Femur (tissue), 1 donor: Measurements from ENCODE around the gene LITAF.
"Not testable (repeated sequence)": the region's sequence is repeated elsewhere in the genome, so short reads cannot be mapped to it uniquely, and the experiment has no call there.

Experiments
- DNase-seq: peaks from one replicate; pipeline ENCODE4 v3.0.0-alpha.2; 2017

The LITAF gene

DNA sequence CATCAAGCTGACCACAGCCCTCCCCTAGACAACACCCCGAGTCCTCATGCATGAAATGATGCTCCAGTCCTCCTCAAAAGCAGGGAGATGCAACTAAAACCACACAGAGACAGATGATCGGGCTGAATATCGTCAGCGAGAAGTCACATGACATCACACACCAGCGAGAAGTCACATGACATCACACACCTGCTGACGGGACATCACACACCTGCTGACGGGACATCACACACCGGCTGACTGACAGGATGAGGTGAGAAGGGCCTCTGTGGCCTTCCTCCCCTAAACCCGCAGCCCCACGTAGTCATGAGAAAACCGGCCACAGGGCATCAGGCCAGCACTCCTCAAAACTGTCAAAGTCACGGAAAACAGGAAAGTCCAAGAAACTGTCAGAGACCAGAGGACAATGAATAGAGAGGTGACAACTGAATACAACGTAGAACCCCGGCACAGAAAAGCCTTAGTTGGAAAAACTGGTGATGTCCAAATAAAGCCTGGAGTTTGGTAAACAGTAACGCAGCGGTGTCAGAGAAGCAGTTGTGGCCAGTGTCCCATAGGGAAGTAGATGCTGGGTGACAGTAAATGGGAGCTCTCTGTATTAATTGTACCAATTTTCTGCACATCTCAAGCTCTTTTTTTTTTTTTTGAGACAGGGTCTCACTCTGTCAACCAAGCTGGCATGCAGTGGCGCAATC, 14.3 kb downstream of the LITAF start:
- DNase-seq: no peak

DNA sequence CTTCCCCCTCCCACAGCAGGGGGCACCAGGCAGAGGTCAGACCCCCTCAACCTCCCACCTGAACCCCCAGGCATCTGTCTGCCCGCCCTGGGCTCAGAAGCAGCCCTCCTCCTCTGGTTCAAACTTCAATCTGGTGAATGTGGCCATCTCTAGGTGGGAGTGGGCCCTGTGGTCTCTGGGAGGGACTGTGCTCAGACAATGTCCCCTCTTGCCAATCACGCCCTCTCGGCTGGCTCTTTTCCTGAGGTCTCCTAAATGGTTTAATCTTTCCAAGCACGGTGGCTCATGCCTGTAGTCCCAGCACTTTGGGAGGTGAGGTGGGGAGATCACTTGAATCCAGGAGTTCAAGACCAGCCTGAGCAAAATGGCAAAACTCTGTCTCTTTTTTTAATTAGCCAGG, 15.2 kb downstream of the LITAF start:
- no peak for DNase-seq

DNA sequence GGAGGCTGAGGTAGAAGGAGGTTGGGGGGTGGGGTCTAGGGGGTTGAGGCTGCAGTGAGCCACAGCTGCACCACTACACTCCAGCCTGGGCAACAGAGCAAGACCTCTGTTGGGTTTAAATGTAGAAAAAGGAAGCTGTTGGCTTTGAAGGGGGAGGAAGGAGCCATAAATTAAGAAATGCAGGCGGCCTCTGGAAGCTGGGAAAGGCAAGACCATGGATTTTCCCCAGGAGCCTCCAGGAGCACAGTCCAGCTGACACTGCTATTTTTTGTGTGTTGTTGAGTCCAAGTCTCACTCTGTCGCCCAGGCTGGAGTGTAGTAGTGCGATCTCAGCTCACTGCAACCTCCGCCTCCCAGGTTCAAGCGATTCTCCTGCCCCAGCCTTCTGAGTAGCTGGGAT, 15.9 kb downstream of the LITAF start:
- DNase-seq: no peak

GRCh38 chr16:11570258-11570657, 16.5 kb downstream of the LITAF start:
- no peak for DNase-seq

DNA sequence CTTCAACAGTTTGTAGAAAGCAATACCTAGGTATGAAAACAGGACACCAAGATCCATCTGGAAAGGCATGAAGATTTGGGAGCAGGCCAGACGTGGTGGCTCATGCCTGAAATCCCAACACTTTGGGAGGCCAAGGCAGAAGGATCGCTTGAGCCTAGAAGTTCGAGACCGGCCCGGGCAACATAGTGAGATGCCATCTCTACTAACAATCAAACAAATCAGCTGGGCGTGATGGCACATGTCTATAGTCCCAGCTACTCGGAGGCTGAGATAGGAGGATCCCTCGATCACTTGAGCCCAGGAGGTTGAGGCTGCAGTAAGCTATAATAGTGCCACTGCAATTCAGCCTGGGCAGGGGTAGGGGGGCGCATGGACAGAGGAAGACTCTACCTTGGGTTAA, 20.3 kb downstream of the LITAF start:
- DNase-seq: no peak

GRCh38 chr16:11565665-11566064, 21.1 kb downstream of the LITAF start:
- no peak for DNase-seq

GRCh38 chr16:11564046-11564926, 22.4 kb downstream of the LITAF start:
- DNase-seq: no peak

GRCh38 chr16:11563493-11564040, 23.2 kb downstream of the LITAF start:
- DNase-seq: no peak

DNA sequence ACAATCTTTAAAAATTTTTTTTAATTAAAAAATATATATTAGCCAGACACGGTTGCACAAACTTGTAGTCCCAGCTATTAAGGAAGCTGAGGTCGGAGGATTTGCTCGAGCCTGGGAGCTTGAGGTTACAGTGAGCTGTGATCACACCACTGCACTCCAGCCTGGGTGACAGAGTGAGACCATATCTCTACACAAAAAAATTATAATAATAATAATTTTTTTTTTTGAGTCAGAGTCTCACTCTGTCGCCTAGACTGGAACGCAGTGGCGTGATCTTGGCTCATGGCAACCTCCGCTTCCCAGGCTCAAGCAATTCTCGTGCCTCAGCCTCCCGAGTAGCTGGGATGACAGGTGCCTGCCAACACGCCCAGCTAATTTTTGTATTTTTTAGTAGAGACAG, 23.8 kb downstream of the LITAF start:
- no peak for DNase-seq

GRCh38 chr16:11562411-11562810, 24.3 kb downstream of the LITAF start:
- no peak for DNase-seq

- DNase-seq: no peak
Measured at GRCh38 chr16:11561856-11562255, 24.9 kb downstream of the LITAF start.

DNA sequence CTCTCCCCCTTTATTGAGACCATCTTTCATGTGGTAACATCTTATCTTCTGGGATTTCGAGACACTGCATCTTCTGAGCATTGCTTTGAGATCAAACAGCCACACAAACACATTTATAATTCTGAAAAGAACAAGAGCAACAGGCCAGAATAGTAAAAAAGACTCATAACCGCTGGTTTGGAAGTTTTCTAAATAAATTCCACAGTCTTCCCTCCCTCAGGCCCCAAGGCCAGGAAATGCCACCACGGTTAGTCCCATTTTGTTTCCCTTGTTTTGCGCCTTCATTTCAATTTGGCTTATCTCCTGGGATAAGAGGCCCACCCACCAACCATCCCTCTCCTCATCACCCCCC, 25.3 kb downstream of the LITAF start:
- no peak for DNase-seq

DNA sequence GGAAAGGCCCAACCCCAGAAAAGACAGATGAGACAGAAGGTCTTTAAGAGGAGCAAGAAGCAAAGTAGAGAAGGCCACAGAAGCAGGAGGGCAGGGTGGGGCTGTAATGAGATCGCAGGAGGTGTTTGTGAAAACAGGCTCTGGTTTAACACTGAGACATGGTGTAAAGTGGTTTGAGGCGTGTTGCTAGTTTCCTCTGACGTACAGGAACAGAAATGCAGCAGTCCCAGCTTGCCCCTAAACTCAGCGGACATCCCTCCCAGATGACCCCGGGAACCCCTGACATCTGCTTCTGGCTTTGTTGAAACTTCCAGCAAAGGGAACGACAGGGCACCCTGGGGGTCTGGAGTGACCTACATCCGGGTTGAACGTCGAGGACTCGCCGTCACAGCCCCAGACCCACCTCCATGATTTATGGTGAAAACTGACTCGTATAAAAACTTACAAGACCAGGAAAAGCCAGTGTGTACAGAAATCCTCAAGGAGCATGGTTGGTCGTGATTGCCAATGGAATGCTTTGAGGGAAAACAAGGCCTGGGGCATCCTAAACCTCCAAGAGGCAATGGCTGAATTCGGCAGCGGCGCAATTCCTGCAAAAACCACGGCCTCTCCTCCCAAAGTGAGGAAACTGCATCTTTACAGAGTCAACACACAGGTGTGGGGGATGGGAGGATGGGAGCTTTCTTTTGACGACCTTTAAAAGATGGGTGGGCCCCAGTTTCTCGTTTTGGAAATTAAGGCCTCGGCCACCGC, 25.8 kb downstream of the LITAF start:
- DNase-seq: peak; percentile 58

GRCh38 chr16:11558308-11558823, 28.4 kb downstream of the LITAF start:
- not testable (repeated sequence) for DNase-seq

DNA sequence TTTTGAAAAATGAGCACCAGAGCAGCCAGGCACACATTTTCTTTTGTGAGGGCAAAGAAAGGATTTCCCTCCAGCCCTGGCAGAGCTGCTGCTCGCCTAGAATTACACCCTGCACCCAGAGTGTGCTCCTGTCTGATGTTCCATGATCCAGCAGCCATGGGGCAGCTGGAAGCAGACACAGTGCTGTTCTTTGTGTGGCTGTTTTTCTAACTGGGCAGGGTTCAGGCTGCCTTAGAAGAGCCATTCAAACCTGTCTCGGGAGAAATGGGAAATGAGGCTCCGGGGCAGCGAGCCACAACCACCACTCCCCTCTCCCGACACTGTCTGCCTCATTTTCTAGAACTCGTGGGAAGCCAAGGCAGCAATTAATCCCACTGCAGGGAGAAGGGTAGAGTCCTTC, 28.9 kb downstream of the LITAF start:
- peak; percentile 78 for DNase-seq

DNA sequence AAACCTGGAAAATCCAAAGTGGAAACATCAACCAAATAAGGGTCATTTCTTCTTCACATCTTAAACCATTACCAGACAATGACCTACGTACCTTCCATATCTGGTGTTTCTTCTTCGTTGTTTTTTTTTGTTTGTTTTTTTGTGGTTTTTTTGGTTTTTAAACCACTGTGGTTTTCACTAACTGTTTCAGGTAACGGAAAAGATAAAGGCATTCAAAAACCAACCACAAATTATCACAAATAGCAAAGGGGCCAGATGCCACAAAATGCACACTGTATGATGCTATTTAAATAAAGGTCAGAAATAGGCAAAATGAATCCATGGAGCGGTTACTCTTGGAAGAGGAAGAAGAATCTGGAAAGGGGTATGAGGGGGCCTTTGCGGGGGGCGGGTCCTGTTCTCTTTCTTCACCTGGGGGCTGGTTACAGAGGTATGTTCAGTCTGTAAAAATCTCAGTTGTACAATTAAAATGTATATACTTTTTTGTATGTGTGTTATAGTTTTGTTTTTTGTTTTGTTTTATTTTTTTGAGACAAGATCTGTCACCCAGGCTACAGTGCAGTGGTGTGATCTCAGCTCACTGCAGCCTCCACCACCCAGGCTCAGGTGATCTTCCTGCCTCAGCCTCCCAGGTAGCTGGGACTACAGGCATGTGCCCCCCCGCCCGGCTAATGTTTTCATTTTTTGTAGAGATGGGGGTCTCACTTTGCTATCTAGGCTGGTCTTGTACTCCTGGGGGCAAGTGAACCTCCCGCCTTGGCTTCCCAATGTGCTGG, 29.6 kb downstream of the LITAF start:
- DNase-seq: no peak

DNA sequence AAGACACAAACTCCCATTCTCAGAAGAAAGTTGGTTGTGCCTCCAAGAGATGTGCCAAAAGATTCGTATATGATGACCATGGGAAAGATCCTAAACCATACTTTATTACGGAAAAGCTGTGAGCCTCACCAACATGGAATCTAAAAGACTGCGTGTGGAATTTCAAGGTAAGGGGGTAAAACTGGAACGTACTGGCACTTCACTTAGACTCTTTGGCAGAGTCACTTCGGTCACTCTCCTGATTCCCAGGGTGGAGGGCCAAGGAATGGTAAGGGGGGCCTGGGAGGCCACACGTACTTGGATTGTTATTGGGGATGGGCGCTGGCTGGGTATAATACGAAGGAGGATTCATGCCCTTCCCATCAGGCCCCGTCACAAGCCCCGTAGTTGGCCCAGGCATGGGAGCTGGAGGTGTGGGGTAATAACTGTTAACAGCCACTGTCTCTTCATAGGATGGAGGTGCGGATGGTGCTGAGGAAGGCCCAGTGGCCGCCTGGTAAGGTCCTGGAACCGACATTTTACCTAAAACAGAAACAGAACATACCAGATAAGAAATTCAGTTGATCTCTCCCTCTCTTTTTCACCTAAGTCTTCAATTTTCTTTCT, 30.4 kb downstream of the LITAF start:
- DNase-seq: no peak

GRCh38 chr16:11554053-11554452, 32.7 kb downstream of the LITAF start:
- no peak for DNase-seq

- no peak for DNase-seq
Measured at GRCh38 chr16:11553371-11553770, 33.3 kb downstream of the LITAF start.

GRCh38 chr16:11552440-11552839, 34.3 kb downstream of the LITAF start:
- no peak for DNase-seq

GRCh38 chr16:11551842-11552241, 34.9 kb downstream of the LITAF start:
- DNase-seq: no peak
